ENCODE results near the gene NSUN3. TPM values are rescaled to one million over a fixed set of nuclear protein-coding genes. Genes with fewer than 3 reads are reported as not detected.

Gene NSUN3
- total and polyA plus RNA-seq, 2 donors (not counting 1 experiment from before 2014, with no cell fraction given), result 6.5 to 25.7 TPM

- Mint-ChIP-seq H3K27ac (no peak overlapping the region), H3K9me3 (ENCODE audit: insufficient read depth) (no peaks in the 10 kb centered on the region), H3K4me3 (no peak overlapping the region), H3K27me3 (no peaks in the 10 kb centered on the region), H3K4me1 (no peaks in the 10 kb centered on the region)
- CTCF ChIA-PET, result no interaction called here
- H3K27ac ChIP-seq (ENCODE audit: low read length in 2 of 2), result no peak overlapping the region
- H3K4me1 ChIP-seq (ENCODE audit: control insufficient read depth in 2 of 2, insufficient read depth in 2 of 2, low read length in 2 of 2), result no peaks in the 10 kb centered on the region
- no peak overlapping the region for H3K4me3 ChIP-seq (ENCODE audit: control extremely low read depth in 1 of 5, extremely low read depth in 1 of 5, insufficient read depth in 1 of 5, low read depth in 2 of 5, low read length in 4 of 5)
- no peaks in the 10 kb centered on the region for H3K27me3 ChIP-seq (replicated peaks in 1 of 4; ENCODE audit: control extremely low read depth in 1 of 4, control insufficient read depth in 3 of 4, insufficient read depth in 4 of 4, low read length in 3 of 4)
- no peaks in the 10 kb centered on the region for H4K20me1 ChIP-seq (ENCODE audit: control insufficient read depth, insufficient read depth, low read length, poor library complexity, severe bottlenecking)
- no peak for TF ChIP-seq EZH2 (IDR thresholded peaks at IDR 0.05; ENCODE audit: borderline replicate concordance, insufficient read depth, low read depth, low read length, poor library complexity, severe bottlenecking)
- no peak for TF ChIP-seq CTCF (IDR thresholded peaks at IDR 0.05)
- H3K4me2 ChIP-seq (replicated peaks; ENCODE audit: low read depth, low read length, poor library complexity, severe bottlenecking), result no peak overlapping the region
- no peak overlapping the region for H3K9ac ChIP-seq (ENCODE audit: low read length)
- intact Hi-C loops (cut with micrococcal nuclease), result no loop called here
- no peak for ATAC-seq (ENCODE audit: low read depth)
- H3K9me3 ChIP-seq (ENCODE audit: control extremely low read depth in 1 of 3, control insufficient read depth in 2 of 3, insufficient read depth in 1 of 3, low read length in 2 of 3), result no peaks in the 10 kb centered on the region
- no peak overlapping the region for H2AFZ ChIP-seq (ENCODE audit: insufficient read depth, low read depth, low read length, poor library complexity, severe bottlenecking)
- no CpG with 5 or more reads among the region's 1 CpG for WGBS (ENCODE audit: insufficient coverage)
- no peak for DNase-seq
- H3K79me2 ChIP-seq (ENCODE audit: control insufficient read depth, insufficient read depth, low read length), result no peaks in the 10 kb centered on the region
- POLR2A ChIA-PET, result no interaction called here
- peaks cover 10 to 39% of the 10 kb centered on the region in 2 experiments for H3K36me3 ChIP-seq (replicated peaks in 1 of 2; ENCODE audit: control extremely low read depth in 1 of 2, control insufficient read depth in 1 of 2, extremely low read depth in 1 of 2, insufficient read depth in 2 of 2, low read length in 1 of 2)
These were observed 29.2 kb downstream of the NSUN3 start for GRCh38 chr3:94092086-94092485.

GRCh38 chr3:94093151-94093550 lies 30.3 kb downstream of the NSUN3 start:
- H3K4me1 ChIP-seq (ENCODE audit: control insufficient read depth in 2 of 2, insufficient read depth in 2 of 2, low read length in 2 of 2), result no peaks in the 10 kb centered on the region
- H3K9ac ChIP-seq (ENCODE audit: low read length), result no peak overlapping the region
- H3K27ac ChIP-seq (ENCODE audit: low read length in 2 of 2), result no peak overlapping the region
- H3K36me3 ChIP-seq (replicated peaks in 1 of 2; ENCODE audit: control extremely low read depth in 1 of 2, control insufficient read depth in 1 of 2, extremely low read depth in 1 of 2, insufficient read depth in 2 of 2, low read length in 1 of 2), result peaks cover 11 to 46% of the 10 kb centered on the region in 2 experiments
- no peaks in the 10 kb centered on the region for H3K27me3 Mint-ChIP-seq
- DNase-seq, result no peak
- no peak for ATAC-seq (ENCODE audit: low read depth)
- no peak overlapping the region for H3K4me3 Mint-ChIP-seq
- H3K9me3 Mint-ChIP-seq (ENCODE audit: insufficient read depth), result no peaks in the 10 kb centered on the region
- no peaks in the 10 kb centered on the region for H3K79me2 ChIP-seq (ENCODE audit: control insufficient read depth, insufficient read depth, low read length)
- WGBS (ENCODE audit: insufficient coverage), result no CpG with 5 or more reads among the region's 1 CpG
- no peaks in the 10 kb centered on the region for H3K9me3 ChIP-seq (ENCODE audit: control extremely low read depth in 1 of 3, control insufficient read depth in 2 of 3, insufficient read depth in 1 of 3, low read length in 2 of 3)
- no peaks in the 10 kb centered on the region for H3K4me1 Mint-ChIP-seq
- intact Hi-C loops (cut with micrococcal nuclease), result no loop called here
- no peak for TF ChIP-seq EZH2 (IDR thresholded peaks at IDR 0.05; ENCODE audit: borderline replicate concordance, insufficient read depth, low read depth, low read length, poor library complexity, severe bottlenecking)
- no peaks in the 10 kb centered on the region for H4K20me1 ChIP-seq (ENCODE audit: control insufficient read depth, insufficient read depth, low read length, poor library complexity, severe bottlenecking)
- ChIA-PET CTCF (no interaction called here), POLR2A (no interaction called here)
- H3K27me3 ChIP-seq (replicated peaks in 1 of 4; ENCODE audit: control extremely low read depth in 1 of 4, control insufficient read depth in 3 of 4, insufficient read depth in 4 of 4, low read length in 3 of 4), result no peaks in the 10 kb centered on the region
- H3K4me3 ChIP-seq (ENCODE audit: control extremely low read depth in 1 of 5, extremely low read depth in 1 of 5, insufficient read depth in 1 of 5, low read depth in 2 of 5, low read length in 4 of 5), result no peak overlapping the region
- no peak overlapping the region for H3K4me2 ChIP-seq (replicated peaks; ENCODE audit: low read depth, low read length, poor library complexity, severe bottlenecking)
- no peak overlapping the region for H2AFZ ChIP-seq (ENCODE audit: insufficient read depth, low read depth, low read length, poor library complexity, severe bottlenecking)
- H3K27ac Mint-ChIP-seq, result no peak overlapping the region
